ENCODE data around the gene LRRC63.

The LRRC63 gene

GRCh38 chr13:46293436-46293835 lies 81.7 kb downstream of the LRRC63 start:
- ATAC-seq (ENCODE audit: insufficient read depth, low read depth) (no peak), DNase-seq (no peak)
- H3K4me3 ChIP-seq (ENCODE audit: low read depth in 1 of 2, low read length in 2 of 2) = no peak overlapping the region
- no peaks in the 10 kb centered on the region for H4K20me1 ChIP-seq (ENCODE audit: insufficient read depth, low read length)
- no peaks in the 10 kb centered on the region for H3K79me2 ChIP-seq (ENCODE audit: insufficient read depth, low read length)
- H3K36me3 ChIP-seq (ENCODE audit: insufficient read depth, low read length) = no peaks in the 10 kb centered on the region
- TF ChIP-seq EZH2 (IDR thresholded peaks at IDR 0.05; ENCODE audit: borderline replicate concordance, low read depth, low read length, severe bottlenecking) = no peak
- TF ChIP-seq, protein P1, sequence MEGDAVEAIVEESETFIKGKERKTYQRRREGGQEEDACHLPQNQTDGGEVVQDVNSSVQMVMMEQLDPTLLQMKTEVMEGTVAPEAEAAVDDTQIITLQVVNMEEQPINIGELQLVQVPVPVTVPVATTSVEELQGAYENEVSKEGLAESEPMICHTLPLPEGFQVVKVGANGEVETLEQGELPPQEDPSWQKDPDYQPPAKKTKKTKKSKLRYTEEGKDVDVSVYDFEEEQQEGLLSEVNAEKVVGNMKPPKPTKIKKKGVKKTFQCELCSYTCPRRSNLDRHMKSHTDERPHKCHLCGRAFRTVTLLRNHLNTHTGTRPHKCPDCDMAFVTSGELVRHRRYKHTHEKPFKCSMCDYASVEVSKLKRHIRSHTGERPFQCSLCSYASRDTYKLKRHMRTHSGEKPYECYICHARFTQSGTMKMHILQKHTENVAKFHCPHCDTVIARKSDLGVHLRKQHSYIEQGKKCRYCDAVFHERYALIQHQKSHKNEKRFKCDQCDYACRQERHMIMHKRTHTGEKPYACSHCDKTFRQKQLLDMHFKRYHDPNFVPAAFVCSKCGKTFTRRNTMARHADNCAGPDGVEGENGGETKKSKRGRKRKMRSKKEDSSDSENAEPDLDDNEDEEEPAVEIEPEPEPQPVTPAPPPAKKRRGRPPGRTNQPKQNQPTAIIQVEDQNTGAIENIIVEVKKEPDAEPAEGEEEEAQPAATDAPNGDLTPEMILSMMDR (IDR thresholded peaks at IDR 0.05; ENCODE audit: borderline replicate concordance, extremely low read depth, low read length, poor library complexity, severe bottlenecking) = no peak
- no peak overlapping the region for H3K9ac ChIP-seq (ENCODE audit: low read depth, low read length)
- peaks cover 63% of the 10 kb centered on the region for H3K4me1 ChIP-seq (ENCODE audit: insufficient read depth, low read length)
- H3K27ac ChIP-seq (ENCODE audit: low read length) = peak overlapping the region; percentile 74
- H2AFZ ChIP-seq (ENCODE audit: low read depth, low read length) = no peak overlapping the region
- H3K4me2 ChIP-seq (ENCODE audit: insufficient read depth, low read length) = no peak overlapping the region
- no peaks in the 10 kb centered on the region for H3K27me3 ChIP-seq (ENCODE audit: insufficient read depth, low read length, poor library complexity)
- H3K9me3 ChIP-seq (ENCODE audit: insufficient read depth, low read length, severe bottlenecking) = no peaks in the 10 kb centered on the region

GRCh38 chr13:46295491-46296114 lies 83.9 kb downstream of the LRRC63 start:
- Histone ChIP-seq H3K36me3 (ENCODE audit: insufficient read depth, low read length) (no peaks in the 10 kb centered on the region), H3K4me1 (ENCODE audit: insufficient read depth, low read length) (peaks cover 55% of the 10 kb centered on the region), H3K27ac (ENCODE audit: low read length) (peak overlapping the region; percentile 94), H3K4me2 (ENCODE audit: insufficient read depth, low read length) (peak overlapping the region; percentile 56), H3K79me2 (ENCODE audit: insufficient read depth, low read length) (no peaks in the 10 kb centered on the region), H3K4me3 (ENCODE audit: low read depth in 1 of 2, low read length in 2 of 2) (peak overlapping the region in 1 of 2 experiments; percentile 44; a peak in 2 of 4 replicates), H3K27me3 (ENCODE audit: insufficient read depth, low read length, poor library complexity) (no peaks in the 10 kb centered on the region), H3K9ac (ENCODE audit: low read depth, low read length) (peak overlapping the region; percentile 51), H3K9me3 (ENCODE audit: insufficient read depth, low read length, severe bottlenecking) (peaks cover 7% of the 10 kb centered on the region), H4K20me1 (ENCODE audit: insufficient read depth, low read length) (no peaks in the 10 kb centered on the region), H2AFZ (ENCODE audit: low read depth, low read length) (peak overlapping the region; percentile 54)
- peak; percentile 89 for ATAC-seq (ENCODE audit: insufficient read depth, low read depth)
- TF ChIP-seq, protein P1 (IDR thresholded peaks at IDR 0.05; ENCODE audit: borderline replicate concordance, extremely low read depth, low read length, poor library complexity, severe bottlenecking) = no peak
- TF ChIP-seq EZH2 (IDR thresholded peaks at IDR 0.05; ENCODE audit: borderline replicate concordance, low read depth, low read length, severe bottlenecking) = no peak
- DNase-seq = peak; percentile 91

DNA sequence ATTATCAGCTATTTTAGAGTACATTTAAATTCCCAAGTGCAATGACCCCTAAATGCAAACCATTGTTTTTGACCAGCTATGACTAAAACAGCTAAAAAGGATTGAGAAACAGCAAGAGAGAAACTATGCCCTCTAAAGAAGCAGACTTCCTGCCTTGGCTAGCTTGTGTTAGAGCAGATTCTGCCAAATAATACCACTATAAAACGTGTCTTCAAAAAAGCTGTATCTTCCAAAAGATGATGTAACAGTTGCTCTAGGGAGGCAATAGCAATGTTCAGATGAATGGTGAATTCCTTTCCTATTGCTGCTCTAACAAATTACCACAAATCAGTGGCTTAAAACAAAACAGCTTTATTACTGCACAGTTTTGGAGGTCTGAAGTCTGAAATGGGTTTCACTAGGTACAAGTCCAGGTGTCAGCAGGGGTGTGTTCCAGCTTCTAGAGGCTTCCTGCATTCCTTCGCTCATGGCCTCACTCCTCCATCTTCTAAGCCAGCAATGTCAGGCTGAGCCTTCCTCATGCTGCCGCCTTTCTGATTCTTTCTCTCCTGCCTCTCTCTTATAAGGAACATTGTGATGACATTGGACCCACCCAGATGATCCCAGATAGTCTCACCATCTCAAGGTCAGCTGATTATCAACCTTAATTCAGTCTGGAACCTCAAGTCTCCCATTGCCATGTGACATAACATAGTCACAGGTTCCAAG lies 84.5 kb downstream of the LRRC63 start:
- H3K79me2 ChIP-seq (ENCODE audit: insufficient read depth, low read length) = no peaks in the 10 kb centered on the region
- H2AFZ ChIP-seq (ENCODE audit: low read depth, low read length) = peak overlapping the region; percentile 54
- ATAC-seq (ENCODE audit: insufficient read depth, low read depth) (peak; percentile 61), DNase-seq (peak; percentile 59)
- H3K4me2 ChIP-seq (ENCODE audit: insufficient read depth, low read length) = peak overlapping the region; percentile 56
- no peak for TF ChIP-seq EZH2 (IDR thresholded peaks at IDR 0.05; ENCODE audit: borderline replicate concordance, low read depth, low read length, severe bottlenecking)
- H3K4me1 ChIP-seq (ENCODE audit: insufficient read depth, low read length) = peaks cover 55% of the 10 kb centered on the region
- no peaks in the 10 kb centered on the region for H3K27me3 ChIP-seq (ENCODE audit: insufficient read depth, low read length, poor library complexity)
- H3K27ac ChIP-seq (ENCODE audit: low read length) = peak overlapping the region; percentile 94
- peak overlapping the region in 1 of 2 experiments; percentile 44; a peak in 2 of 4 replicates for H3K4me3 ChIP-seq (ENCODE audit: low read depth in 1 of 2, low read length in 2 of 2)
- no peaks in the 10 kb centered on the region for H3K36me3 ChIP-seq (ENCODE audit: insufficient read depth, low read length)
- peak overlapping the region; percentile 51 for H3K9ac ChIP-seq (ENCODE audit: low read depth, low read length)
- peaks cover 7% of the 10 kb centered on the region for H3K9me3 ChIP-seq (ENCODE audit: insufficient read depth, low read length, severe bottlenecking)
- H4K20me1 ChIP-seq (ENCODE audit: insufficient read depth, low read length) = no peaks in the 10 kb centered on the region

DNA sequence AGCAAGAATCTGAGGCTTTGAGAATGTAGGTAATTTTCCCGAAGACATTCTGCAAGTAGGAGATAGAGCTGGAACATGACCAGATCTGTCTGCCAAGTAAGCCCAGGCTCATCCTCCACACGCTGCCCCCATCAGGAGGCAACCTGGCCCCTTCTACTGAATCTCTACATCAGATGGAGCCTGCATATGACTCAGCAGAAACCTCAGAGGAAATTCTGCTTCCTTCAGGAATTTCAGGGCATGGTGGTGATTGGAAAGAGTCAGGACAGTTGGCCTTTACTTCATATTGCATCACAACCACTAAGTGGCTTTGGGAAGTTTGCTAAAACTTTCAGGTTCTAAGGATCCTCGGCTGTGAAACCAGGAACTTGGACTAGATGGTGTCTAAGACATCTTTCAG lies 85.2 kb downstream of the LRRC63 start:
- Histone ChIP-seq H2AFZ (ENCODE audit: low read depth, low read length) (peak overlapping the region; percentile 54), H3K27me3 (ENCODE audit: insufficient read depth, low read length, poor library complexity) (no peaks in the 10 kb centered on the region), H3K27ac (ENCODE audit: low read length) (peak overlapping the region; percentile 94), H3K4me2 (ENCODE audit: insufficient read depth, low read length) (peak overlapping the region; percentile 56), H3K9me3 (ENCODE audit: insufficient read depth, low read length, severe bottlenecking) (peaks cover 7% of the 10 kb centered on the region), H3K4me1 (ENCODE audit: insufficient read depth, low read length) (peaks cover 55% of the 10 kb centered on the region), H3K9ac (ENCODE audit: low read depth, low read length) (peak overlapping the region; percentile 51), H3K79me2 (ENCODE audit: insufficient read depth, low read length) (no peaks in the 10 kb centered on the region), H4K20me1 (ENCODE audit: insufficient read depth, low read length) (no peaks in the 10 kb centered on the region), H3K36me3 (ENCODE audit: insufficient read depth, low read length) (no peaks in the 10 kb centered on the region), H3K4me3 (ENCODE audit: low read depth in 1 of 2, low read length in 2 of 2) (peak overlapping the region in 1 of 2 experiments; percentile 44; a peak in 2 of 4 replicates)
- TF ChIP-seq EZH2 (IDR thresholded peaks at IDR 0.05; ENCODE audit: borderline replicate concordance, low read depth, low read length, severe bottlenecking) = no peak
- TF ChIP-seq, protein P1 (IDR thresholded peaks at IDR 0.05; ENCODE audit: borderline replicate concordance, extremely low read depth, low read length, poor library complexity, severe bottlenecking) = peak; percentile 45
- peak; percentile 47 for DNase-seq
- no peak for ATAC-seq (ENCODE audit: insufficient read depth, low read depth)
